Measurements from ENCODE around the gene DHX9.

- no peak for TF ChIP-seq POLR2AphosphoS5 (IDR thresholded peaks at IDR 0.05; ENCODE audit: low read depth)
- TF ChIP-seq CTCF (IDR thresholded peaks at IDR 0.05; ENCODE audit: insufficient read depth, low read length), result no peak
- no peak for TF ChIP-seq REST (IDR thresholded peaks at IDR 0.05; ENCODE audit: insufficient replicate concordance, low read depth)
These were observed 47.6 kb upstream of the DHX9 start for GRCh38 chr1:182791281-182792179.

Data from HL-60 (cell line).